GM18505 (cell line): ENCODE data around the gene FAM219A.

ENCODE experiments used
- ATAC-seq: cut with Tn5 transposase; IDR thresholded peaks from one replicate; pipeline ENCODE4 v1.9.1; 2021; ENCODE audit not compliant: unreplicated experiment
- POLR2A ChIP-seq: IDR thresholded peaks from 4 replicates; pipeline ENCODE4 v1.6.1; 2011; ENCODE audit warnings: borderline replicate concordance; ENCODE audit not compliant: insufficient read depth, insufficient read length; ENCODE audit errors: extremely low read depth

The FAM219A gene

DNA sequence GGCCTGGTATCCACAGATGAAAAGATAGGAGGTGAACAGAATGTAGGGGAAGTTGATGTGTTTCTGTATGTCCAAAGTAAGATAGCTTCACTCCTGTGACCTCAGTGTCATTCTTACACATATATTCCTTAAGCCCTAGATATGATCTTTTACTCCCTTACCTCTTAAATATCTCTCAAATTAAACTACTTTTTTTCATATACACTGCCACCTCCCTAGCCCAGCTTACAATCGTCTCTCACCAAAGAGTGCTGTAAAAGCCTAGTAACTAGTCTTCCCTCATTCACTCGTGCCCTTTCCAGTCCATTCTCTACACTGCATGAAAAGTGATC, 5.5 kb upstream of the FAM219A start:
- ATAC-seq: no peak
- no peak for TF ChIP-seq POLR2A

DNA sequence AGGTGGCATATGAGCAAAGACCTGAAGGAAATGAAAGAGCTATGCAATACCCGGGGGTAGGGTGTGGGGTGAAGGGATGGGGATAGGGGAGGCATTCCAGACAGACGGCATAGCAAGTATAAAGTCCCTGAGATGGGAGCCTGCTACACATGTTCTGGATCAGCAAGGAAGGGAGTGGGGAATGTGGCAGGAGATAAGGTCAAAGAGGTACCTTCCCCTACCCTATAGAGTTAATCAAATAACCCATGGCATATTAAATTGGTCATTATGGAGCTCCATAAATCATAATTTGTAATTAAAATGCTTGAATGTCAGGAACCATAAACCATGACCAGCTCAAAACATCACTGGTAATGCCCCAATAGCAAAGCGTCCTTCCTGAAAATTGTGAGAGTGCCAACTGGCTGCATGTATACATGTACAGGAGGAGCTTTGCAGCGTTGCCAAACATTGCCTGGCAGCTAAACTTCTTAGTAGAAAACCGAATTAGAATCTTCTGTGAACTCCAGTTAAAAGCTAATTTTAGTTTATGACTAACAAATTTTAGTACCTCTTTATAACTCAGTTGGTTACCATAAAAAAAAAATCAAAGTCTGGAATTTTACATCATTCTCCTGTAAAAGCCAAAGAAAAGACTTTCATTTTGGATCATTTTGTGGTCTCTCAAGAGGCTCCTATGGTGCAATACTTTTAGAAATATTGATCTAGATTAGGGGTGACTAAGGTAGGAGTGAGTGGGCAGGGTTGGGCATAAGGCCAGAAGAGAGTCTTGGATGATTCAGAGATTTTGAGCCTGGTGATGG, 4.9 kb upstream of the FAM219A start:
- no peak for TF ChIP-seq POLR2A
- ATAC-seq: no peak

DNA sequence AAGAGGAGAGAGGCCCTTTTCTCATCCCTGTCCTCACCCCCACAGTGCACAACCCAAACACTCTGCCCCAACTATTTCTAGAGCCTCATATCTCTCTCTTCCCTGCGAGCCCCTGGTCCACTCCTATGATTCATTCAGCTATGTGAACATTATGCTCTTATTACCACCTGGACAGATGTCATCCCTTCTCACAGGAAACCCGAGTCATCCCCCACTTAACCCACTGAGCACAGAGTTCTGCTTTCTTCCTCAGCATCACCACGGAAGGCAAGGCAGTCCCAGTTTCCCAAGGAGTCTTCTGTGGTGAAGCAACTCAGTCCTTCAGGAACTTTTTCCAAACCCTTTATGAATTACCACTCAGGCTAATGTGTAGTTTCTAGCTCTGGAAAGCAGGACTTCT, 1.6 kb upstream of the FAM219A start:
- no peak for ATAC-seq
- TF ChIP-seq POLR2A: no peak

DNA sequence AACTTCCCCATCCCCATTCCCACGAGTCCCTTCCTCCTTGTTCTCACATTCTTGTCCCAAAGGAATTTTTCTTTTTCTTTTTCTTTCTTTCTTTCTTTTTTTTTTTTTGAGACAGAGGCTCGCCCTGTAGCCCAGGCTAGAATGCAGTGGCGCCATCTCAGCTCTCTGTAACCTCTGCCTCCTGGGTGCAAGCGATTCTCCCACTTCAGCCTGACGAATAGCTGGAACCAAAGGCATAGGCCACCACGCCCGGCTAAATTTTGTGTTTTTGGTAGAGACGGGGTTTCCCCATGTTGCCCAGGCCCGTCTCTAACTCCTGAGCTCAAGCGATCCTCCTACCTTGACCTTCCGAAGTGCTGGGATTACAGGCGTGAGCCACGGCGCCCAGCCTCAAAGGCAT, 986 bp upstream of the FAM219A start:
- TF ChIP-seq POLR2A: no peak
- no peak for ATAC-seq

DNA sequence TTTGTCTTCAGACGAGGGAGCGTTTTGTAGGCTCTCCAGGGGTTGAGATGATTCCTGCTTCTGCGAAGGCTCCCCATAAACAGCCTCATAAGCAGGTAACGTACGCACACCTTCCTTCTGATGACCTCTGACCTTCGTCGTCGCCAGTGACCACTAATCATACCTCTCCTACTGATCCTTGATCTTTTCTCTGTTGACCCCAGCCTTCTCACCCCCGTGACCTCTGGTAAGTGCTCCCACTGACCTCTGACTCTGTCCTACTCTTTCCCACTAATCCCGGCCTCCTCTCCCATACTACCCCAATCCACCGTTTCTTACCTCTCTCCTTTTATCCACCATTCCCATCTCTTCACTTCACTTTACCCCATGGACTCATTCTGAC, 580 bp upstream of the FAM219A start:
- no peak for TF ChIP-seq POLR2A
- no peak for ATAC-seq

DNA sequence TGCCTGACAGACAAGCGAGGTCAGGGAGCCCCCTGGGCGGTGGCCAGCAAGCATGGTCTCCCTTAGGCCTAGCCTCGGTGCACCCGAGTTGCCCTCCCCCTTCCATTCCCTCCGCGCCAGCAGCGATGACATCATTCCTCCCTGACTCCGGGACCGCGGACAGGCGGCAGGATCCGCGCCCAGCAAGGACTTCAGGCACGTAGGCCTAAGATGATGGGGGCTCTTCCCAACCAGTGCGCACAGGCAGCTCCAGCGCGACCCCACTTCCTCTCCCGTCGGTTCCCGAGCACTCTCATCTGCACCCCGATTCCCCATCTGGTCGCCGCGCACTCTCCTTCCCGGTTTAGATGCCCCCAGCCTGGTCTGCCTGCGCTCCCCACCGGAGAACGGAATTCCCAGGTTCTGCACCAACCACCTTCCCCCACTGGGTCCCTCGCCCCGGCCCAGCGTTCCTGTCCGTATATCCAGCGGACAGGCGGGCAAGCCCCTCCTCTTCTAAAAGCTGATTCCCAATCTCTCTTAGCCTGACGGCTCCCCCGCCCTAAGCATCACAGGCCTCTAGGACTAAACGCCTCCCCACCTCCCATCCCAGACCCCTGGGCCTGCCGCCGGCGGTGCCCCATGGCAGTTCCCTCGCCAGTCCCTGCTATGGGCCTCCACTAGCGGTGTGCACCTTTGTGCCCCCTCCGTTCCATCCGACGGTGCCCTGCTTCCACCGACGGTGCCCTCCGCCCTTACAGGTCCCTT, 931 bp downstream of the FAM219A start:
- TF ChIP-seq POLR2A: no peak
- no peak for ATAC-seq

DNA sequence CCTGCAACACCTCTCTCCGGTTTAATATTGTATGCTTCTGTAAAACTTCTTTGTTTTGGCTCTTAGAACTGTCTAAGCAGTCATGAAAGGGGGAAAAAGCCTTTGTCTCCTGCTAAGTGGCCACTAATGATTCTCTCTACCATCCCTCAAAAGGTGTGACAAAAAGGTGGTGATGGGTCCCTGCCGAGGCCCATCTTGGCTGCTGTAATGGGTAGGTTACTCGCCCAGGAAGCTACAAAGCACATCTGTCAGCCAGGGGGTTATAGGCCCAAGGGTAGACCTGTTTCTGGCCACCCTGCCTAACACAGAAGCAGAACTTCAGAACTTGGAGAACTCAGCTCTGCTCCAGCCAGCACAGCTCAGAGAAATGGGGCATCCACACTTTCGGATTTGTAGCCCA, 1.6 kb downstream of the FAM219A start:
- no peak for TF ChIP-seq POLR2A
- no peak for ATAC-seq

DNA sequence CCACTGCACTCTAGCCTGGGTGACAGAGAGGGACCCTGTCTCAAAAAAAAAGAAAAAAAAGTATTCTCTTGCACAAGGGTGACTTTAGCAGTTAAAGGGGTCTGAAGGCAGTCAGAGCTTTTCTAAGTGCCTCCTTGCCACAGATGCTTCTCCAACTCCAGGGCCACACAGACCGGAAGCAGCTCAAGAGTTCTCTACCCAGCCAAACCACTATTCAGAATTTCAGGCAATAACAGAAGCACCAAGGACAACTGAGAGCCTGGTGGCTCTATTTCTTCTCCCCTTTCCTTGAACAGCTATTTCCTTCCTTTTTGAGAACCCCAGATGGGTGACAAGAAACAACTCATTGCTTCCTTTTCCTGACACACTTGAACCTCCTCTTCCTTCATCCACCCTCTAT, 2.2 kb downstream of the FAM219A start:
- ATAC-seq: no peak
- no peak for TF ChIP-seq POLR2A

DNA sequence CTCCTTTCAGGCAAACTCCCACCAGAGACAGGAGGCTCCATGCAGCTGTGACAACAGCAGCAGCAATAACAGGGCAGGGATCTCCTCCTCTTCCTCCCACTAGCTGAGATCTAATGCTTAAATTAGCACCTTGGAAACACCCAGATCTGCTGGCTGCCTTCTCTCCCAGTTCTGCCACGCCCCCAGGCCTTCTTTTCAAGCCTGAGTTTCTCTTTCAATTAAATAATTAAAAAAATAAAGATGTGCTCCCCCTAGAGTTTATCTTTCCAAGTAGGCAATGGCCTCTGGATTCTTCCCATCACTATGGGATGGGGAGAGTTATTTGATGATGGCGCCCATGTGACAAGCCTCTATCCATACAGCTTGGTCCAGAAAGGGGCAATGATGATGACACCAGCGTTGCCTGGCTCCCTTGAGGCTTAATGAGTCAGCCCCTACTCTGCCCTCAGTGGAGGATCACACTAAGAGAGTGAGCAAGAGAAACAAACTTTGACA, 3.8 kb downstream of the FAM219A start:
- no peak for ATAC-seq
- TF ChIP-seq POLR2A: no peak

DNA sequence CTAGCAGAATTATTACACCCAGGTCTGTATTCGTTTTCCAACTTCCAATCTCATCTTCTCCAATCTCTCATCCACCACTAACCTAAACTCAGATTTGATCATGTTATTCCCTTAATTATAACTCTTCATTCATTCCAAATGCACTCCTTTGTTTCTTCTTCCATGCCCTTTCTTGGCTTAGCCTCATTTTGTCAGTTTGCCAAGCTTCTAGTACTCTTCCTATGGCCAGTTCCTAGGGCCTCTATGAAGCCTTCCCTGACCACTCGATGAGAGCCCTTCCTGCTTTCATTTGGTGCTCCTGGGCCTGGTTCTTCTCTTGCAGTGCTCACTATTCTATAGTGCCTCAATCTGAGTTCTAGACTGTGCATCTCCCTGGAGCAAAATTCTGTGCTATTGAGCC, 5.8 kb downstream of the FAM219A start:
- TF ChIP-seq POLR2A: no peak
- no peak for ATAC-seq

DNA sequence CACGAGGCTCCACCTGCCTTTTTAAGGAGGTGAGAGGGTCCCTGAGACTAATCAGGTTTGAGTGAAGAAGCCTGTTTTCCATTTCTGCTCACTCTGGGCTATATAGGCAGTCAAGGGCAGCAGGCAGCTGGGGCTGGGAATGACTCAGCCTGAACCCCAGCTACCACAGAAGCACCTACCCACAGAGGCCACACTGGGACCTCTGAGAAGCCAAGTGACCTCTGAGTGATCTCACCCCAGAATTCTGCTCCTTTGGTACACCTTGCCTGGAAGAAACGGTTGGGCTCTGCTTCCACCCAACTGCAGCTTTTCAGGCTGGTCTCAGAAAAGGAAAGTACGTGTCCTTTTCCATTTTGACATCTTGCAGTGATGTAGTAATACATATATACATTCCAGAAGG, 6.8 kb downstream of the FAM219A start:
- no peak for TF ChIP-seq POLR2A
- ATAC-seq: no peak

DNA sequence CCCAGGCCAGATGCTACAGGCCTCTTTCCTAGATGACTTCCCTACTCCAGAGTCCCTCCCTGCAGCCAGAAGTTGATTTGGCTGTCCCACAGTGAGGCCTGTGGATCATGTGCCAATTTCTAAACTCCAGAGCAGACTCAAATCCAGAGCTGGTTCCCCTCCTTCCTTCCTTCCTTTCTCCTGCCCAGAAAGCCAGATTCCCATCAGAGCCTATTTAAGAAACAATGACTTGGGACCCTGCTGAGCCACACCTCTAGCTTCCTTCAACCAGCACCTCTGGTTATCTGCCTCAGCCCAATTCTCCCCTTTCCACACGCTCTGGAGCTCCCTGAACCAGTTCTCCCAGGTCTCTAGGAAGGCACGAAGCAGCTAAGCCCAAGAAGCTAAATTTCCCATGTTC, 7.2 kb downstream of the FAM219A start:
- ATAC-seq: no peak
- TF ChIP-seq POLR2A: no peak

DNA sequence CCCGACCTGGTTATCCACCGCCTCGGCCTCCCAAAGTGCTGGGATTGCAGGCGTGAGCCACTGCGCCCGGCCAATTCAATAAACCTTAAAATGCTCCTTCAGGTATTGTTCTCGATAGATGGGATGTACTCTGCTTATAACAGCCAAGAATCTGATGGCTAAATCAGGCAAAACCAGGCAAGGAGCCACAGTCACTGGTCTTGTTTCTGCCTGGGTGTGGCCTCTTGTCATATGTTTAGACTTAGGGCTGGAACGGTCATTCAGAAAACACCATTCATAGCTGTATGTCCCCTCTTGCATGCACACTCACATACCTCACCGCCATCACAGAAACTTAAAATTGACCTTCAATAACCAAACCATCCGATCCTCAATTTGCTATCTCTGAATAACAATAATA, 7.7 kb downstream of the FAM219A start:
- no peak for ATAC-seq
- TF ChIP-seq POLR2A: no peak

DNA sequence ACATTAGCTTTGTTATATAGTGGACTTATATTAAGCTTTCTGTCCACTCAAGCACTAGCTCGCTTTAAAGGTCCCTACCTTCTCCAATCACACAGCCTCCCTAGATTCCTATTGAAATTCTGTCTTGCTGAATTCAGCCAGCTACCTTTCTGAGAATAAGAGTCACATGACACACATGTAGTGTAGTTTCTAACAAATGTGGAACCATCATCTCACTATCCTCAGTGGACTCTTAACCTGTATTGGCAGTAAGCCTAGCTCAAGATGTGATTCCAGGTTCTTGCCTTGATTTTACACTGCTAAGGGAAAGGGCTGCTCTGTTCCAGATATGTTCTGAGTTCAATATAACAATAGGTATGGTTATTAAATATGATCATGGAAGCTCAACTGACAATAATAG, 11.4 kb downstream of the FAM219A start:
- no peak for ATAC-seq
- no peak for TF ChIP-seq POLR2A

DNA sequence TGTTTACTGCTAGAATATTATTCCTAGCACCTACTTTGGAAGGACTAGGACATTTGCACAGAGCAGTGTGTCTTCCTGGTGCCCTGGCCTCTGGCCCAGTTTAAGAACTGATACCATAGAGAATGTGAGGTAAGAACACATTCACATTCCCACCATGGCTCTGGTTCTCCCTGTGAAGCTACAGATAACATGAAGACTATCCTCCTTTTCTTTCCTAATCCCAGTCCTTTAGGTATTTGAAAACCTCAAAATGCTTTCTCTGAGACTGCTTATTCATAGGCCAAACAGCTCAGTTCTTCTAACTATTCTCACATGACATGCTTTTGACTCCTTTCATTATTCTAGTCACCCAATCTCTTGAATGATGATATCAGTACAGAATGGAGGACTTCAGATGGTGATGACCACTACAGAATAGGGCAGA, 11.9 kb downstream of the FAM219A start:
- no peak for ATAC-seq

DNA sequence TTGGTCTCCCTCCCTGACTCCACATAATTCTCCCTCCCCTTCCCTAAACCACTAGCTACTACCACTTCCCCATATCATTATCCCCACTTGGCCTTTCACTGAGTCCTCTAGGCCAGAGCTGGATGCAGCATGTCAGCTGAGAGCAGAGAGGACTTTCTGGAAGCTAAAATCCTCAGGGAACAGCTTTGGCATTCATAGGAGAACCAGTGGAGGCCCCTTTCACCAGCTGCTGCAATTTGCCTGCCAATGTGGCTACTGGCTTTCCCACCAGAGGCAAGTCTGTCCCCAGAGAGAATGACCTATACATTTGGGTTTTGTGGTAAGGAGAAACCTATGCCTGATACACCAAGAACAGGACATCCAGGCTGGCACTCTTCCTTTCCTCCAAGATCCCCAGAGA, 14.4 kb downstream of the FAM219A start:
- ATAC-seq: no peak
- no peak for TF ChIP-seq POLR2A

More for the DNA sequence above, 11.9 kb downstream of the FAM219A start:
- TF ChIP-seq POLR2A: no peak
